HG03095 (cell line): Measurements from ENCODE around the gene TCERG1L.

Experiments
- ATAC-seq: cut with Tn5 transposase; IDR thresholded peaks from one replicate; pipeline ENCODE4 v1.9.1; 2021; ENCODE audit warnings: moderate library complexity; ENCODE audit not compliant: unreplicated experiment

The TCERG1L gene

GRCh38 chr10:131077724-131078123, 233.8 kb downstream of the TCERG1L start:
- ATAC-seq = no peak

GRCh38 chr10:131077031-131077430, 234.5 kb downstream of the TCERG1L start:
- no peak for ATAC-seq

- ATAC-seq = no peak
These were observed 235.2 kb downstream of the TCERG1L start for GRCh38 chr10:131076356-131076755.

- ATAC-seq = no peak
These were observed 236.2 kb downstream of the TCERG1L start for GRCh38 chr10:131075218-131075770.

GRCh38 chr10:131074682-131075081, 236.8 kb downstream of the TCERG1L start:
- no peak for ATAC-seq

GRCh38 chr10:131073469-131074035, 238.0 kb downstream of the TCERG1L start:
- no peak for ATAC-seq

GRCh38 chr10:131072651-131073468, 238.7 kb downstream of the TCERG1L start:
- ATAC-seq = no peak

GRCh38 chr10:131071721-131072120, 239.8 kb downstream of the TCERG1L start:
- ATAC-seq = no peak

- no peak for ATAC-seq
These were observed 240.7 kb downstream of the TCERG1L start for GRCh38 chr10:131070856-131071255.

- ATAC-seq = no peak
These were observed 242.8 kb downstream of the TCERG1L start for GRCh38 chr10:131068760-131069159.

- no peak for ATAC-seq
These were observed 243.2 kb downstream of the TCERG1L start for GRCh38 chr10:131068311-131068710.

GRCh38 chr10:131067690-131068089, 243.8 kb downstream of the TCERG1L start:
- ATAC-seq = no peak

GRCh38 chr10:131065673-131066305, 245.7 kb downstream of the TCERG1L start:
- no peak for ATAC-seq

GRCh38 chr10:131063311-131063710, 248.2 kb downstream of the TCERG1L start:
- ATAC-seq = no peak

GRCh38 chr10:131062621-131063260, 248.8 kb downstream of the TCERG1L start:
- no peak for ATAC-seq

GRCh38 chr10:131061216-131061615, 250.3 kb downstream of the TCERG1L start:
- ATAC-seq = no peak

GRCh38 chr10:131059881-131060280, 251.6 kb downstream of the TCERG1L start:
- ATAC-seq = no peak

GRCh38 chr10:131058799-131059198, 252.7 kb downstream of the TCERG1L start:
- no peak for ATAC-seq

GRCh38 chr10:131056781-131057180, 254.7 kb downstream of the TCERG1L start:
- ATAC-seq = no peak

GRCh38 chr10:131056091-131056579, 255.4 kb downstream of the TCERG1L start:
- ATAC-seq = no peak

GRCh38 chr10:131055437-131055836, 256.1 kb downstream of the TCERG1L start:
- ATAC-seq = no peak
